ENCODE results near the gene GCSAML. TPM values are rescaled to one million over a fixed set of nuclear protein-coding genes. Genes with fewer than 3 reads are reported as not detected.

The GCSAML gene
- polyA plus RNA-seq (2013, experiment 1 of 2), result not detected
- polyA plus RNA-seq (2013, experiment 2 of 2), result not detected

DNA sequence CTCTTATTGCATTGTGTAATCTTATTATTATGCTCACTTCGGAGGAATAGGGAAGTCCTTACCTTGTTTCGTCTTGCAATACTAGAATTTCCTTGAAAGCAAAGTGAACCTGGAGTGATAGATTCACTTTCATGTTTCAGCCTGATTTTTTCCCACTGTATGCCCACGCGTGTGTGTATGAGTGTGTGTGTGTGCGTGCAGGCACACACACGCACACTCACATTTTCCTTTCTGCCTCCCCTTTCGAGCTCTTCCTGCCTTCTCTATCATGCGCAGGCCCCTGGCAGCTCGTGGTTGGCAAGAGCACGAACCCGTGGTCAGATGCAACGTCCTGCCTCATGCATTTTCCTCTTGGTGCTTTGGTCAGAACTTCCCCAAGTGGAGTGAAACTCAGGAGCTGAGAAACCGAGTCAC, at the start of gene GCSAML:
Gene GCSAML (plus strand): TSS at position 366 of the 414 bp plus-strand sequence. CDS start 58 bp downstream, outside the sequence.
- H2BK120ac ChIP-seq (ENCODE audit: low read depth, low read length), result no peak within 1 kb of the TSS
- no peak within 1 kb of the TSS for H3K4ac ChIP-seq (ENCODE audit: low read length)
- H2BK12ac ChIP-seq (ENCODE audit: low read length), result no peak within 1 kb of the TSS
- H2BK5ac ChIP-seq (ENCODE audit: low read length), result no peak within 1 kb of the TSS
- no peaks in the 10 kb centered on the region for H3K36me3 ChIP-seq (replicated peaks in 1 of 2; ENCODE audit: control insufficient read depth in 2 of 2, insufficient read depth in 2 of 2, low read length in 2 of 2)
- H3K4me1 ChIP-seq (ENCODE audit: control insufficient read depth in 2 of 2, insufficient read depth in 1 of 2, low read depth in 1 of 2, low read length in 2 of 2), result no peaks in the 10 kb centered on the region
- H3K79me1 ChIP-seq (ENCODE audit: low read depth, low read length), result no peaks in the 10 kb centered on the region
- WGBS, 2 donors (ENCODE audit: extremely low coverage in 2 of 2, insufficient read length in 2 of 2, insufficient replicate concordance in 1 of 2), result no CpG with 5 or more reads among the region's 13 CpGs
- H2AFZ ChIP-seq (ENCODE audit: low read length), result no peak within 1 kb of the TSS
- H3K18ac ChIP-seq (ENCODE audit: low read length), result peak within 1 kb of the TSS; percentile 20
- H3K9ac ChIP-seq (ENCODE audit: low read depth, low read length, poor library complexity), result no peak within 1 kb of the TSS
- no peak for DNase-seq (ENCODE audit: low spot score)
- H3K14ac ChIP-seq (ENCODE audit: low read length), result no peak within 1 kb of the TSS
- no peak within 1 kb of the TSS for H3K23ac ChIP-seq (ENCODE audit: low read depth, low read length, poor library complexity)
- H2AK5ac ChIP-seq (ENCODE audit: low read depth, low read length), result no peak within 1 kb of the TSS
- H3K4me3 ChIP-seq (ENCODE audit: low read length in 2 of 2), result no peak within 1 kb of the TSS
- no peaks in the 10 kb centered on the region for H3K27me3 ChIP-seq (ENCODE audit: control insufficient read depth in 3 of 3, insufficient read depth in 3 of 3, low read depth in 1 of 3, low read length in 3 of 3)
- no peak within 1 kb of the TSS for H3K4me2 ChIP-seq (ENCODE audit: insufficient read depth, low read length, poor library complexity, severe bottlenecking)
- no peak within 1 kb of the TSS for H2BK15ac ChIP-seq (ENCODE audit: low read length)
- H3K9me3 ChIP-seq (replicated peaks in 1 of 2; ENCODE audit: control insufficient read depth in 2 of 2, insufficient read depth in 1 of 2, low read depth in 1 of 2, low read length in 2 of 2), result no peaks in the 10 kb centered on the region
- H4K8ac ChIP-seq (ENCODE audit: low read depth, low read length), result no peak within 1 kb of the TSS
- no peak within 1 kb of the TSS for H3K27ac ChIP-seq (replicated peaks; ENCODE audit: low read length)
- no peak within 1 kb of the TSS for H4K91ac ChIP-seq (ENCODE audit: low read depth, low read length, poor library complexity)

DNA sequence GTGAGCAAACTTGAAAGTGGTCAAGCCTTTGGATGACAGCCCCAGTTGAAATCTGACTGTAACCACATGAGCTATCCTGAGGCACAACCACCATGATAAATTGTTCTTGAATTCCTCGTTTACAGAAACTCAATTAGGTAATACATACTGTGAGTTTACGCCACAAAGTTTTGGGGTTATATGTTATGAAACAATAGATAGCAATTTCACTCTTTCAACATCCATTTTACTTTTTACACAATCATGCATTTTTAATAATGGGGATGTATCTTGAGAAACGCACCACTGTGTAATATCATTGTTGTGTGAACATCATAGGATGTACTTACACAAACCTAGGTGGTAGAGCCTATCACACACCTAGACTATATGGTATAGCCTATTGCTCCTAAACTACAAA, 48.1 kb upstream of the GCSAML start:
- H3K9ac ChIP-seq (ENCODE audit: low read depth, low read length, poor library complexity), result no peak overlapping the region
- no peak overlapping the region for H3K27ac ChIP-seq (replicated peaks; ENCODE audit: low read length)
- H2BK15ac ChIP-seq (ENCODE audit: low read length), result no peak overlapping the region
- no peaks in the 10 kb centered on the region for H3K79me1 ChIP-seq (ENCODE audit: low read depth, low read length)
- H3K18ac ChIP-seq (ENCODE audit: low read length), result no peak overlapping the region
- H3K27me3 ChIP-seq (ENCODE audit: control insufficient read depth in 3 of 3, insufficient read depth in 3 of 3, low read depth in 1 of 3, low read length in 3 of 3), result no peaks in the 10 kb centered on the region
- H3K4me1 ChIP-seq (ENCODE audit: control insufficient read depth in 2 of 2, insufficient read depth in 1 of 2, low read depth in 1 of 2, low read length in 2 of 2), result no peaks in the 10 kb centered on the region
- H2BK120ac ChIP-seq (ENCODE audit: low read depth, low read length), result no peak overlapping the region
- no peak overlapping the region for H2BK12ac ChIP-seq (ENCODE audit: low read length)
- no peaks in the 10 kb centered on the region for H3K9me3 ChIP-seq (replicated peaks in 1 of 2; ENCODE audit: control insufficient read depth in 2 of 2, insufficient read depth in 1 of 2, low read depth in 1 of 2, low read length in 2 of 2)
- WGBS, 2 donors (ENCODE audit: extremely low coverage in 2 of 2, insufficient read length in 2 of 2, insufficient replicate concordance in 1 of 2), result no CpG with 5 or more reads among the region's 3 CpGs
- H3K14ac ChIP-seq (ENCODE audit: low read length), result no peak overlapping the region
- no peak overlapping the region for H2BK5ac ChIP-seq (ENCODE audit: low read length)
- no peak overlapping the region for H2AFZ ChIP-seq (ENCODE audit: low read length)
- no peak overlapping the region for H4K8ac ChIP-seq (ENCODE audit: low read depth, low read length)
- no peak overlapping the region for H3K4ac ChIP-seq (ENCODE audit: low read length)
- H2AK5ac ChIP-seq (ENCODE audit: low read depth, low read length), result no peak overlapping the region
- no peak overlapping the region for H3K4me2 ChIP-seq (ENCODE audit: insufficient read depth, low read length, poor library complexity, severe bottlenecking)
- no peak overlapping the region for H3K23ac ChIP-seq (ENCODE audit: low read depth, low read length, poor library complexity)
- H3K4me3 ChIP-seq (ENCODE audit: low read length in 2 of 2), result no peak overlapping the region
- no peak for DNase-seq (ENCODE audit: low spot score)
- no peak overlapping the region for H4K91ac ChIP-seq (ENCODE audit: low read depth, low read length, poor library complexity)
- no peaks in the 10 kb centered on the region for H3K36me3 ChIP-seq (replicated peaks in 1 of 2; ENCODE audit: control insufficient read depth in 2 of 2, insufficient read depth in 2 of 2, low read length in 2 of 2)

DNA sequence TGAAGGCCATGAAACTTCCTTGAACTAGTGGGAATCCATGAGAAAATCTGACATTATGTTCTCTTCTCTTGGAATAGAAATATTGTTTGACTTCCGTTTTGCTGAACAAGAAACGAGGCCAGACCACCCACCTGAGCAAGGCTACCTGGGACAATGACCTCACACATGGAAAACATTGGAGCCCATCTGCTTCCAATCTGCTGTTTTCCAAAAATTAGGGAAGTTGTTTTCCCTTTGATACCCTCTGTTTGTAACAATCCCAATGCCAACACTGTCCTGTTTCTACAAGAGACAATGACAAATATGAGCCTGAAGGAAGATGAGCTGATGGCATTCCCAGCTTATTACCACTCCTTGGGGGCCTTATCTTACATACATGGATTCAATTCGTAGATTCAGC, 42.1 kb upstream of the GCSAML start:
- no peak overlapping the region for H2AFZ ChIP-seq (ENCODE audit: low read length)
- no peak overlapping the region for H3K4me2 ChIP-seq (ENCODE audit: insufficient read depth, low read length, poor library complexity, severe bottlenecking)
- no peak overlapping the region for H2BK120ac ChIP-seq (ENCODE audit: low read depth, low read length)
- no peak overlapping the region for H4K91ac ChIP-seq (ENCODE audit: low read depth, low read length, poor library complexity)
- no peak overlapping the region for H3K4me3 ChIP-seq (ENCODE audit: low read length in 2 of 2)
- no peak overlapping the region for H3K14ac ChIP-seq (ENCODE audit: low read length)
- H3K9ac ChIP-seq (ENCODE audit: low read depth, low read length, poor library complexity), result no peak overlapping the region
- no peak overlapping the region for H3K18ac ChIP-seq (ENCODE audit: low read length)
- H2BK15ac ChIP-seq (ENCODE audit: low read length), result no peak overlapping the region
- H3K27me3 ChIP-seq (ENCODE audit: control insufficient read depth in 3 of 3, insufficient read depth in 3 of 3, low read depth in 1 of 3, low read length in 3 of 3), result no peaks in the 10 kb centered on the region
- no peak overlapping the region for H2AK5ac ChIP-seq (ENCODE audit: low read depth, low read length)
- DNase-seq (ENCODE audit: low spot score), result no peak
- no peak overlapping the region for H3K27ac ChIP-seq (replicated peaks; ENCODE audit: low read length)
- no peak overlapping the region for H3K4ac ChIP-seq (ENCODE audit: low read length)
- no peak overlapping the region for H3K23ac ChIP-seq (ENCODE audit: low read depth, low read length, poor library complexity)
- no peak overlapping the region for H2BK12ac ChIP-seq (ENCODE audit: low read length)
- H3K4me1 ChIP-seq (ENCODE audit: control insufficient read depth in 2 of 2, insufficient read depth in 1 of 2, low read depth in 1 of 2, low read length in 2 of 2), result no peaks in the 10 kb centered on the region
- no peaks in the 10 kb centered on the region for H3K9me3 ChIP-seq (replicated peaks in 1 of 2; ENCODE audit: control insufficient read depth in 2 of 2, insufficient read depth in 1 of 2, low read depth in 1 of 2, low read length in 2 of 2)
- H2BK5ac ChIP-seq (ENCODE audit: low read length), result no peak overlapping the region
- H4K8ac ChIP-seq (ENCODE audit: low read depth, low read length), result no peak overlapping the region
- H3K79me1 ChIP-seq (ENCODE audit: low read depth, low read length), result no peaks in the 10 kb centered on the region
- no peaks in the 10 kb centered on the region for H3K36me3 ChIP-seq (replicated peaks in 1 of 2; ENCODE audit: control insufficient read depth in 2 of 2, insufficient read depth in 2 of 2, low read length in 2 of 2)
- no CpG with 5 or more reads among the region's 3 CpGs for WGBS, 2 donors (ENCODE audit: extremely low coverage in 2 of 2, insufficient read length in 2 of 2, insufficient replicate concordance in 1 of 2)

DNA sequence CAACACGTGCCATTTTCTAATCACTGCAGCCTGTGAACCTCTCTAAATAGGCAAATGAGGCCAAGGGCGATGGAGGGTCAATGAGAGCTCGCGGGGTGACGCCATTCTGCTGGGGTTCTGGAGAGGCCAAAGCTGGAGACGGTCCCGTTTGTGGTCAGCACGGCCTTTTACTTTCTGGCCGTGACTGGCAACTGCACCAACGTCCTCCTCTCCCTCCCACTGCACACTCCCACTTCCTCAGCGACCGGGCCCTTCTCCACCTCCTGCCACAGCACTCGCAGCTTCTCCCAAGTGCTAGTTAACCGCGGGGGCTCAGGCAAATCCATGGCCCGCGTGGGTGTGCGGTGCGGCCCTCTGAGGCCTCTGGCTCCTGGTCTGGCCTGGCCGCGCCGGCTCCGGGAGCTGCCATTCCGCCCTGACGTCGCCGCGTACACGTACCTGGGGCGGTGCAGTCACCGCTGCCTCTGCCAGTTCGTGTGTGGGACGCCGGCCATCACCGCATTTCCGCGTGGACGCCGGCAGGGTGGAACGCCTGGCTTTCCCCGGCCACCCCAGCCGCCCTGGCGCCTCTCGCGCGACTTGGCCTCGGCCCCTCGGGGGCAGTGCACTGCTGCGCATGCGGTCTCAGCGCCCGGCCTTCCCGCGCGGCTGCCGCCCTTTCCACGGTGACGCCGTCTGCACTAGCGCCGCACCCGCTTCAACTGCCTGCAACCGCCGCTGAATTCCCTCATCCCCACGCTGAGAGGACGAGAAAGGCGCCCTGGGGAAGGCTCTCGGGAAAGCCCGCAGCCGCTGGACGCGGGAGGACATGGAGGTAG, 30.9 kb upstream of the GCSAML start:
- no peaks in the 10 kb centered on the region for H3K4me1 ChIP-seq (ENCODE audit: control insufficient read depth in 2 of 2, insufficient read depth in 1 of 2, low read depth in 1 of 2, low read length in 2 of 2)
- H3K9me3 ChIP-seq (replicated peaks in 1 of 2; ENCODE audit: control insufficient read depth in 2 of 2, insufficient read depth in 1 of 2, low read depth in 1 of 2, low read length in 2 of 2), result peaks cover 0 to 3% of the 10 kb centered on the region in 2 donors
- peak overlapping the region; percentile 92 for H2BK15ac ChIP-seq (ENCODE audit: low read length)
- H3K4me3 ChIP-seq (ENCODE audit: low read length in 2 of 2), result no peak overlapping the region
- H4K8ac ChIP-seq (ENCODE audit: low read depth, low read length), result peak overlapping the region; percentile 52
- H3K27ac ChIP-seq (replicated peaks; ENCODE audit: low read length), result no peak overlapping the region
- peak overlapping the region; percentile 71 for H3K18ac ChIP-seq (ENCODE audit: low read length)
- no peaks in the 10 kb centered on the region for H3K27me3 ChIP-seq (ENCODE audit: control insufficient read depth in 3 of 3, insufficient read depth in 3 of 3, low read depth in 1 of 3, low read length in 3 of 3)
- H3K23ac ChIP-seq (ENCODE audit: low read depth, low read length, poor library complexity), result peak overlapping the region; percentile 43
- no peak overlapping the region for H4K91ac ChIP-seq (ENCODE audit: low read depth, low read length, poor library complexity)
- H3K4me2 ChIP-seq (ENCODE audit: insufficient read depth, low read length, poor library complexity, severe bottlenecking), result no peak overlapping the region
- H3K79me1 ChIP-seq (ENCODE audit: low read depth, low read length), result no peaks in the 10 kb centered on the region
- H2BK120ac ChIP-seq (ENCODE audit: low read depth, low read length), result no peak overlapping the region
- H3K4ac ChIP-seq (ENCODE audit: low read length), result peak overlapping the region; percentile 76
- no CpG with 5 or more reads among the region's 72 CpGs for WGBS, 2 donors (ENCODE audit: extremely low coverage in 2 of 2, insufficient read length in 2 of 2, insufficient replicate concordance in 1 of 2)
- H2AK5ac ChIP-seq (ENCODE audit: low read depth, low read length), result peak overlapping the region; percentile 94
- no peak overlapping the region for H2AFZ ChIP-seq (ENCODE audit: low read length)
- no peak overlapping the region for H3K9ac ChIP-seq (ENCODE audit: low read depth, low read length, poor library complexity)
- no peak overlapping the region for H2BK12ac ChIP-seq (ENCODE audit: low read length)
- H2BK5ac ChIP-seq (ENCODE audit: low read length), result peak overlapping the region; percentile 66
- no peaks in the 10 kb centered on the region for H3K36me3 ChIP-seq (replicated peaks in 1 of 2; ENCODE audit: control insufficient read depth in 2 of 2, insufficient read depth in 2 of 2, low read length in 2 of 2)
- H3K14ac ChIP-seq (ENCODE audit: low read length), result peak overlapping the region; percentile 47
- no peak for DNase-seq (ENCODE audit: low spot score)

Data from neuronal stem cell (in vitro differentiated cells).